ENCODE measurements around the gene ALG2. TPM values are rescaled to one million over a fixed set of nuclear protein-coding genes. Genes with fewer than 3 reads are reported as not detected.

Gene ALG2
- total and polyA plus RNA-seq, 9 of the 15 experiments (the other 6 are each of a cell fraction or from before 2014, with no cell fraction given), result 4.9 to 41.9 (median 20.2) TPM

GRCh38 chr9:99253772-99254431 is 32.2 kb upstream of the ALG2 start (continued):
- no peak for TF ChIP-seq ZNF512 (tag; IDR thresholded peaks at IDR 0.05)
- no peak for TF ChIP-seq ZBTB43 (CRISPR knock-in tag; IDR thresholded peaks at IDR 0.05)
- TF ChIP-seq ZNF592 (IDR thresholded peaks at IDR 0.05), result no peak
- TF ChIP-seq KAT7 (CRISPR knock-in tag; IDR thresholded peaks at IDR 0.05; ENCODE audit: borderline replicate concordance), result no peak
- TF ChIP-seq PATZ1 (CRISPR knock-in tag; IDR thresholded peaks at IDR 0.05; ENCODE audit: borderline replicate concordance), result no peak
- TF ChIP-seq NFIX (CRISPR knock-in tag; IDR thresholded peaks at IDR 0.05; ENCODE audit: low read depth), result no peak
- no peak for TF ChIP-seq COPS2 (conservative IDR thresholded peaks at IDR 0.05)
- TF ChIP-seq ZNF740 (CRISPR knock-in tag; IDR thresholded peaks at IDR 0.05), result no peak
- TF ChIP-seq ZNF740 (tag; IDR thresholded peaks at IDR 0.05), result no peak
- TF ChIP-seq HNRNPK (IDR thresholded peaks at IDR 0.05; ENCODE audit: low read depth, low read length, poor library complexity, severe bottlenecking), result no peak
- TF ChIP-seq ZNF23 (CRISPR knock-in tag; IDR thresholded peaks at IDR 0.05), result no peak
- TF ChIP-seq NFXL1 (CRISPR knock-in tag; IDR thresholded peaks at IDR 0.05), result no peak
- no peak for TF ChIP-seq TCF15 (CRISPR knock-in tag; IDR thresholded peaks at IDR 0.05)
- no peak for TF ChIP-seq GMEB1 (CRISPR knock-in tag; IDR thresholded peaks at IDR 0.05)
- TF ChIP-seq NR2F6 (CRISPR knock-in tag; IDR thresholded peaks at IDR 0.05), result no peak
